Activated CD4-positive, alpha-beta T cell treated with anti-CD3 and anti-CD28 coated beads for 4 hours (primary cell): ENCODE measurements around the gene ANXA5.
"Not testable (repeated sequence)": the region's sequence is repeated elsewhere in the genome, so short reads cannot be mapped to it uniquely, and the experiment has no call there.

ENCODE experiments used
- DNase-seq, 2 donors: peaks; one replicate each; pipeline ENCODE4 v3.0.0-alpha.2; 2020

Gene ANXA5

DNA sequence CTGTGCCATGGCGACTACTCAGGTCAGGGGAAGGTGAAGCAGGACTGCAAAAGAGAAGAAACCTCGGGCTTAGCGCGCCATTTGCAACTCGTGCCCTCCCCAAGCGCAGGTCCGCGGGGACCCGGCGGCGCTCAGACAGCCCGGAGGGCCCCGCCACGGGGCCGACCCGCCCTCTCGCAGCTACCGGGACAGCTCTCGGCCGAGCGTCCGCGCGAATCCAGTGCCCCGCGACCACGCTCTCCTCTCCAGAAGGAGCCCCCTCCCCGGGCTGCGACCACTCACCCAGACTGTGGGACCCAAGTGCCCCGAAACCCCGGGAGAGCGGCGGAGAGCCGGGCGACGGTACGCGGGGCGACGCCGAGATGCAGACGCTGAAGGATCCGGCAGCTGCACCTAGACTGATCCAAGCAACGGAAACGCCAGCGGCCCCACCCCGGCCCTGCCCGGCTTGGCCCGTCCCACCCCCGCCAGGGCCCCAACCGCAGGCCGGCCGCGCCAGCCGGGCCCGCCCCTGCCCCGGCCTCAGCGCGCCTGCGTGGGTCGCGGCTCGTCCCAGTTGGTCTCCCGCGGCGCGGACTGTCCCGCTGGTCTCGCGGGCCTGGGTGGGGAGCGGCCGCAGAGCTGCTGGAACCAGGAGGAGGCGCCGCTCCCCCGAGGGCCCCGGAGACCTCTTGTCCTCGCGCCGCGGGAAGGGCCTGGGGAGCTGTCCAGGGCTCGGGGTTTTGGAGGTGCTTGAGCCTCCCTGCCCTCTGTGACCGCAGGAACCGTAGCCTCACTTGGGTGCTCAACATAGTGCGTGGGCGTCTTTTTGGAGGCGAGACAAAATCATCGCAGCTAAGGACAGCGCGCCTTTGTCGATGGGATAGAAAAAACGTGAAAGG, at the start of gene ANXA5:
TSS of gene ANXA5 (minus strand) at position 400 of the 881 bp plus-strand sequence. CDS start at position 9, 391 bp downstream.
- peak; percentile 31 to 58 for DNase-seq

DNA sequence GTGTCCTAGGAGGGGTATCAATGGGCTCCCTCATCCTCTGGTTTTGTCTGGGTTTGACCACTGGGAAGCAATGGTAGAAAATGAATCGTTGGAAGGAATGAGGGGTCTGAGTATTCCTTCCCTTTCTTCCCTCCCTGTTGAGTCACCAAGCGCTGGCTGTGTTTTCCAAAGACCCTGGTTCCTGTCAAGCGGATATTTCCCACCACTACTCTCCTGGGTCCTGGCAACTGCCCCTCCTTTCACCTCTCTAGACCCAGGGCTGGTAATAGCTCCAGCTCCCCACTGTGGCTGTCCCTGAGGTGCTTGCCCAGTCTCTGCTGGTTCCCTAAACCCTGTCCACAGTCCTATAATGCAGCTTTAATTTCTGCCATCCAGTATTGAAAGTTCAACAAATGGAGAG, 46.0 kb upstream of the ANXA5 start:
- no peak for DNase-seq

DNA sequence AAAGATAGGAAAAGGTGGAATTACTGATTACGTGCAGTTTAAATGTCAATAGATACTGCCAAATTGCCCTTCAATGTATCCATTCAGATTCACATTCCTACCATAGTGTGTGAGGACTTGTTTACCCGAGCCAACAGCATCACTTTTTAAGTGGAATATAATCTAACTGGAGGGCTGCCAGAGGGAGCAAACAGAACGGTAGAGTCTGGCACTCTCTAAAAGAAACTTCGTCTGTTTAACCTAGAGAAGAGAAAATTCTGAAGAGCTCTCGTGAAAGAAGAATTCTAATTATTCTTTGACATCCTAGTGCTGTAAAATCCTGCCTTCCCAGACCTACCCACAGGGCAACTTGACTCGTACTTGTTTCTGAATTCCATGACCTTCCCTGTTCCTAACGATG, 45.0 kb upstream of the ANXA5 start:
- DNase-seq, result no peak

DNA sequence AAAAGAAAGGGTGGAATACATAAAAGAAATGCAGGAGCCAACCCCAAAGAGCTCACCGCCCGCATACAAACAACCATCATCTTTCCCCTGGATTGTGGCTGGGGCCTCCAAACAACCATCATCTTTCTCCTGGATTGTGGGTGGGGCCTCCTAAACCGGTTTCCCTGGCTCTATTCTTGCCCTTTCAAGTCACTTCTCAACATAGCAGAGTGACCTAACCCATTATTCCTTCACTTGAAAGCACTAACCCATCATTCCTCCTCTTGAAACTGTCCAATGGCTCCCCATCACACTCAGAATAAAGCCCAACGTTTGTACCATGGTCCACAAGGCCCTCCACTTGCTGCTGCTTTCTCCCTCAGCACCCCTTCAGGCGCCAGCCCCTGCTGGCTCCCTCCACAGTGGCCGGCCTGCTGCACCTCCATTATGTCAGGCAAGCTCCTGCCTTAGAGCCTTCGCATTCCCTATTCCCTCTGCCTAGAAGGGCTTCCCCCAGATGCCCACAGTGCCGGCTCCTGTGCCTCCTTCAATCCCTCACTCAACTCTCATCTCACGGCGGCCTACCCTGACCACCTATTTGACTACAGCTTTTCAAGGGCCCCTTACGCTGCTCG, 44.1 kb upstream of the ANXA5 start:
- no peak for DNase-seq

DNA sequence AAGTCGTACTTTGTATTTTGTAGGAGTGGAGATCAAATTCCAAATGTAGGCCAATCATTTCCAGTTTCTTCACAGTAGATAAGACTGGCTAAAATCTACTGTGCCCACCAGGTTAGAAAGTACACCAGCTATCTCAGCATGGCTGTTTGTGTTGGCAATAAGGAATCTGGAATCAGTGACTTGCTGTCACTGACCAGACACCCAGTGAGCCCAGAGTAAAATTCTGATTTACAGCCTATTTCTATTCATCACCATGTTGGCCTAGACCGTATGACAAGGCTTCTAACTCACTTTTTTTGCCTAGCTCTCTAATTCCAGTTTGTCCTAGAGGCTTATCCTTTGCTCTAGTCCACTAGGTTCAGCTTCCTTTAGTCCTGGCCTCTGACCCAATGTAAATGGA, 42.8 kb upstream of the ANXA5 start:
- DNase-seq, result no peak

DNA sequence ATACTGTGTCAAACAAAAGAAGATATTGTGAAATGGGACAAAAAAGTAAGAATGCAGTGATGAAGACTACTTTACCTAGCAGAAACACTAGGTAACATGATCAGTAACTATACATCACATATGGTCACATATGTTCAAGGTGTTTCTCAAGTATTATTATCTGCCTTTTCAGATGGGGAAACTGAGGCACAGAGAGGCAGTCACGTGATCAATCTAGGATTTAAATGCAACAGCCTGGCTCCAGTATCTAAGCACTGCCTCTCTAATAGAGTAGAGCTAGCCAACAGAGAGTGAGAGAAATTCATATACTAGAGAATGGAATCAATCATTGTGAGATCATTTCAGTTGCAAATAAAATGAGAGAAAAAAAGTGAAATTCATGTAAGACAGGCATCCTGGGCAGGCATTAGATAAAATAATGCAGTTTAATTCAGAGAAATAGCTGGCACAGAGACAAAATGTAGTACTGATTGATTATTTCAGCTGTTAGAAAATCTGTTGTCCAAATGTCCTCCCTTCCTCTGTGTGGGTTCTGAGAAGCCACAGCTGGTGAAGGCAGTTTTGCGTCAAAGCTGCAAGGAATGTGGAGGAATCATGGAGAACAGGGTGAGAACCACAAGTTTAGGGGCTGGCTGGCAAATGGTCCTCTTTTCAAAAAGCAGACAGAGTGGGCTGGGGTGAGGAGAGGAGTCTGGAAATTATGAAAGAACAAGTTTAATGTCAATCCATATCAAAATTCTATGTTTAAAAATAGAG, 42.2 kb upstream of the ANXA5 start:
- no peak for DNase-seq

DNA sequence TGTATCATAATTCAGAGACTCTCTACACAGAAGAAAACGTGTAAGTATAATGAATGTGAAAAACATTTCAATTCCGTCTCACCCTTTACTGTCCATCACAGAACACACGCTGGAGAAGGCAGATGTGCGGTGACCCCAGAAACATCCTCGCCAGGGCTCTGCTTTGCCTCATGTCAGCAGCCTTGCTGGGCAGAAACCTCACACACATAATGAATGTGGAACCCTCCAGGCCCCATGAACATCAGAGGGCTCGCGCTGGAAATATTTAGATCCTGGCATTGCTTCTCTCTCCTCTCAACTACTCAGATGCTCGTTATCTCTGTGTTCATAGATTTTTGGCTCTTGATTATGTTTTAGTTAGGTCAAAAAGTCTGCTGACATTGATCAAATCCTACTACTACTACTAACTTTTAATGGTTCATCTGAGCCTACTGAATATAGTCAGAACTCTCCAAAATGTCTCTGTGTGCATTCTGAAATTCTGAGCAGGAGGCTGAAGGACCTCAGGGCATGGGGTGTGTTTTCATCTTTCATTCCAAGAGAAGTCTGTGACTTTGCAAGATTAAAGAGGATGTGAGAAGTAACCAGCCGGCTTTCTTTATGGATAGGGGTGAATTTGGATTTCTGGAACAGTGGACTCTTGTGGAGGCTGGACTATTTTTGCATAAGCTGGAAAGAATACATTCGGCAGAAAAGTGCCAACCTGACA, 41.2 kb upstream of the ANXA5 start:
- DNase-seq, result no peak

DNA sequence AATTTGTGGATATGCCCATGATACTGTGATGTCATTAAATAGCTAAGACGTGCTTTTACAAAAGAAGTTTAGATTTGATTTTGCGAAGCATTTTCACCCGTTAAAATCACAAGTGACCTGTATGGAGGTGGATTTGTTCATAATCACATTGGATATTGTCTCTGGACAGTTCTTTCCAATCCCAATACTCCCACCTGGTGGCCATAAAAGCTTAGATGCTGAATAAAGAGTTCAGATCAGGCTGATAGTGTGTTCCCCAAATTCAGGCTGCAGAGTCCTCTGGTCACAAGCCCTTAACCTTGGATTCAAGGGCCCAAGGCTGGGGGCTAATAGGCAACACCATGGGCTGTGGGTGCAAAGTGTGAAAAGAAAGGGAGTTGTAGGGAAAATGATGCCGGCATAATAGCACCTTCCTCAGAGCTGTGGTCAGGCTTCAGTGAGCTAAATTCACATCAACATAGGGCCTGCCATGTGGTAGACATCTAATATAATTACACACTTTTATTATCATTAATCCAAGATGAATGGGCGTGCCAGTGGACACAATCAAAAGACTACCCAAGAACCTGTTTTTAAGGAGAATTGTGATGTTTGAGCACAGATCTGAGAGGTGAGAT, 40.1 kb upstream of the ANXA5 start:
- peak; percentile 11 to 24 for DNase-seq

DNA sequence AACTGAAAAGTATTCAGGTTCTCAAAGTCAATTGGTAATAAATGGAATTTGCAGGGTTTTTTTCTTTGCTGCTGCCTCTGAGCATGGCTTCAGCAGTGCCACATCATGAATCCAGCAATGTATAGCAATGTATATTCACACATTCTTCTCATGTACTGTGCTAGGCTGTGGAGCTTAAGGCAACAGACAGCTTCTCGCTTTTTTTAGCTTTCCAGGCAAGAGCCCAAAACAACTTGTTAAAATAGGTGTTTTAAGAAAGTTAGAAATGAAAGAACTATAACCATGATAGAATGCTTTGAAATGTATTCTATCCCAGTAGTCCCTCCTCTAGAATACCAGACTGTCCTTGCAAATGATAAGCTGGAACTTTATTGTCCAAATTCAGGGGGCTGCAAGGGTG, 37.8 kb upstream of the ANXA5 start:
- no peak for DNase-seq

DNA sequence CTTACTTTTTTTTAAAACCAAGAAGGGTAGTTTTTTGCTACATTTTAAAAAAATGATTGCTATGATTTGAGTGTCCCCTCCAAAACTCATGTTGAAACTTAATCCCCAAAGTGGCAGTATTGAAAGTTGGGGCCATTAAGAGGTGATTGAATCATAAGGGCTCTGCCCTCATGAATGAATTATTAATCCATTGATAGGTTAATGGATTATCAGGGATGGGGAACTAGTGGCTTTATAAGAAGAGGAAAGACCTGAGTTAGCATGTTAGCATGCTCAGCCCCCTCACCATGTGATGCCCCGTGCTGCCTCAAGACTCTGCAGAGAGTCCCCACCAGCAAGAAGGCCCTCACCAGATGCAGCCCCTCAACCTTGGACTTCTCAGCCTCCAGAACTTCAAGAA, 37.2 kb upstream of the ANXA5 start:
- DNase-seq, result no peak

DNA sequence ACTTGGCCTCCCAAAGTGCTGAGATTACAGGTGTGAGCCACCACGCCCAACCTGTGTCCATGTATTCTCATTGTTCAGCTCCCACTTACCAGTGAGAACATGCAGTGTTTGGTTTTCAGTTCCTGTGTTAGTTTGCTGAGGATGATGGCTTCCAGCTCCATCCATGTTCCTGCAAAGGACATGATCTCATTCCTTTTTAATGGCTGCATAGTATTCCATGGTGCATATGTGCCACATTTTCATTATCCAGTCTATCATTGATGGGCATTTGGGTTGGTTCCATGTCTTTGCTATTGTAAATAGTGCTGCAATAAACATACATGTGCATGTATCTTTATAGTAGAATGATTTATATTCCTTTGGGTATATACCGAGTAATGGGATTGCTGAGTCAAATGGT, 33.0 kb upstream of the ANXA5 start:
- not testable (repeated sequence) for DNase-seq

DNA sequence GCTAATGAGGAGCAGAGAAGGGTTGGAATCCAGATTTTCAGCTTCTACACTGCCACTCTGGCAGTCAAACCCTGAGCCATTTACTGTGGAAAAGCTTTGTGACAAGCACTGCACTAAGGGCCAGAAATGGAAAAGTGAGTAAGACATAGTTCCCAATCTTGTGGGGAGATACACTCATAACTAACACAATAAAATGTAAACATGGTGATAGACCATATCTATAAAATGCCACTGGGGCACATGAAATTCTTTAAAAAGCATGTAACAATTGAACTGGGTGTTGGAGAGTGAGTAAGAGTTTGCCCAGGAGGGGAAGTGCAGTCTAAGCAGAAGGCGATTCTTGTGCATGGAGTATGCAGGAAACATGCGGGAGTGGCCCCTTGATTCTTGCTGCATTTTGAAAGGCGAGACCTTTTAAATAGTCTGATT, 32.0 kb upstream of the ANXA5 start:
- DNase-seq, result no peak

DNA sequence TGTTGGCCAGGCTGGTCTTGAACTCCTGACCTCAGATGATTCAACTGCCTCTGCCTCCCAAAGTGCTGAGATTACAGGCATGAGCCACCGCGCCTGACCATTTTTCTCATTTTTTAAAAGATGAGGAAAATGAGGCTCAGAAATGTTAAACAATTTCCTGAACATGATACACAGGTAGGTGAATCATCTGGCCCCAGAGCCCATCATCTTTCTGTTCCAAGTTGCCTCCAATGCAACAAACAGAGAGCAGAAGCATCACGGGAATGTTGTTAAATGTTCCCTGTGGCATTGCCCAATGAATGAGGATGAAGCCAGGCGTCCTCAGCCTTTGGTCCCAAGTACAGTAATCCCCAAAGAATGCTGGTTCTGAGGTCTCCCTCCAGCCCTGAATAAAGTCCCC, 31.3 kb upstream of the ANXA5 start:
- no peak for DNase-seq

DNA sequence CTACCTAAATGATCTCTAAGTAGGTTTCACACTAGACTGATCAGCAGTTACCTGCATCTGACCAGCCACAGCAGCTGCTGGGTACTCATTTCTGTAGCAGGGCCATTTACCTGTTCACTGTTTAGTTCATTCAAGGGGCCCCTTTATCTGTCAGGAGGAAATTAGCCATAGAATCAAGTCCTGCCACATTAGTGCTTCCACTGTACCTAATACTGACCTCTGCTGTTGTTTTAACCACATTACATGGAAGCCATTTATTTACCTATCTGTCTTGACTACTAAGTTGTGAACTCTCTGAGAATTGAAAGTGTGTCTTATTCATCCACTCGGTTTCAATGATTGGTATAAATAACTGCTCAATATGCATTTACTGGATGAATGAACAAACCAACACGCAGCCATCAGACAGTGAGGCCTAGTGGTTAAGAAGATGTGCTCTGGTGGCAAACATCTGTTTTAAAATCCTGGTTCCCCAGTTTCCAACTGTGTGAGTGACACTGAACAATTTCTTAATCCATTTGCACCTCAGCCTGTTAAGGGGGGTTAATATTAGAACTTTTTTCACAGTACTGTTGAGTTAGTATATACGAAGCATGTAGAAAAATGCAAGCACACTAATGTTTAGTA, 30.0 kb upstream of the ANXA5 start:
- no peak for DNase-seq

DNA sequence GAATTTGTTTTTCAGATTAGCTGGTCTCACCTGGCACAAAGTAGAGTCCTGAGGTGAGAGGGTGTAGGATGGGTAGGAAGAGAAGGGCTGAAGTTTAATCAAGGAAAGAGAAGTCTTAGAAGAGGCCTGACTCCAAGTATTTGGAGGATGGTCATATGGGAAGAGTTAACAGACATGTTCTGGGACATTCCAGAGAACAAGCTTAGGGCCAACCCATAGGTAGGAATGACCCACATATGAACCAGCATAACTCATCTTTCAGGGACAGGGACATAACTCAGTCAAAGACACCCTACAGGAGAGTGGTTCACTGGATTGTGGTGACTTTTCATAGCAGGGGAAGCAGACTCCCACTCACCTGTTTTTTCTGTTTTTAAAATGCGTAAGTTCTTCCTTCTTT, 27.9 kb upstream of the ANXA5 start:
- no peak for DNase-seq

DNA sequence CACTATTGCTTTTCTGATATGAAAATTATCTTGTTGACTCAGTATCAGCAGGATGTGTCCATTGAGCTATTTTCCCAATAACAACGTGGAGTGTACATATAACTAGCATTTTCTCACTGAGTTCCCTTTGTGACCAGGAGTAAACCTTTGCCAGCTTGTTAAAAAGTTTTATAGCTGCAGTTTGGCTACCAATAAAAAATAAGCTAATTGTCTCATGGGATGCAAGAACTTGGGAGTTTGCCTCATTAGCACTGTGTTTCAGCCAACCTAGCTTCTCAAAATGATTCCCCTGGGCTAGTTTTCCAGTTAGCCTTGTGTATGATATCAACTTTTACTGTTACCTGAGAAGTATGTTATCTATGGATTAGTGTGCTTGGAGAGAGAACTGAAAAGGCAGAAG, 24.9 kb upstream of the ANXA5 start:
- DNase-seq, result no peak

DNA sequence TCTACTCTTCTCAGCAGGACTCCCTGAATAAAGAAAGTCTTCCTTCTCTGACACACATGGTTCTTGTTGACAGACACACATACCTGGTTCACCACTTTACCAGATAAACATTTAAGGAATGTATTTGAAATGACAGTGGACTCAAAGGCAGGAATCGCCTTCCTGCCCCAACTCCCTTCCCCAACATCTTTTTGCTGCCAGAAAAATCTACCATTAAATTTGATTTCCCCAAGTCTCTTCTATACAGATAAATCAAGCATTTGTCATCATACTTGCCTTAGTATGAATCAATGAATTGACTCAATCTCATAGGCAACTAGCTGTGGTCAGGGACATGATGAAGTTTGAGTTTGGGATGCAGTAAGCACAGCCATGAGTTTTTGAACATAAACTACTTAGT, 23.3 kb upstream of the ANXA5 start:
- no peak for DNase-seq

DNA sequence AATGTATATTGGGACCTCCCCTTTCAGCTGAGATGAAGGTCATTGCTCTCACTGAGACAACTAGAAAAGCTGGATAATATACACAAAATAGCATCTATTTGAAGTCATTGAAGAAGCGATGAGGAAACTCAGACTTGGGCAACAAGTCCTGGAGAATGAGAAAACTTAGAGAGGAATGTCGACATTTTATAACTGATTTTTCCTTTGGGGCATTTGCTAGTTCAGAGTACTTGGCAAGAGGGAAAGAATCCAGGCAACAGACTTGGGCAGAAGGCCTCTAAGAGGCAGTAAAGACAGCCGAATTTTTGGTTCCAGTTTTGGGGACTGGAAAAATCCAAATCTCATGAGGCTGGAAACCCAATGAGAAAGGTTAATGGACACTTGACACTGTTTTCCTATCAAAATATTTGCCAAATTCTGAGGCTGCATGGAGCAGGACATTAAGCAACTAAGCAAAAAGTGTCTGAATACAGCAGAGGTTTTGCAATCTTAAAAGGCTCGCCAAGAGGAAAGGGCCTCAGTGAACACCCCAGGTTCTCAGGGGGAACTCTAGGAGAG, 21.0 kb upstream of the ANXA5 start:
- DNase-seq, result no peak

DNA sequence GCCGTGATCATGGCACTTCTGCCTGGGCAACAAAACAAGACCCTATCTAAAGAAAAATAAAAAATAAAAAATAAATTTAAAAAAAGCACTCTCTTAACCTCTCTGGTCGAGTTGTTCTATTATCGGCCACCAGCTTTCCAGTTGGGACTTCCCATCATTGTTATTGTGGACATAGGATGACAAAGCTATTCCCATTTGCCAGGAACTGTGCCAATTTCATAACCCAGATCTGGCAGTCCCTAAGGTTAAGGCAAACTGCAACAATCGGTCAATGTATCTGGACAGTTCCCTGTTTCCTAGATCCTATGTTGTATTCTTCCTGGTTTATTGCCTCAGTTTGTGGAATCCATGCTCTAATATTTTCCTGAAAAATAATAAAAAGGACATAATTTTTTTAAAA, 17.8 kb upstream of the ANXA5 start:
- DNase-seq, result no peak

DNA sequence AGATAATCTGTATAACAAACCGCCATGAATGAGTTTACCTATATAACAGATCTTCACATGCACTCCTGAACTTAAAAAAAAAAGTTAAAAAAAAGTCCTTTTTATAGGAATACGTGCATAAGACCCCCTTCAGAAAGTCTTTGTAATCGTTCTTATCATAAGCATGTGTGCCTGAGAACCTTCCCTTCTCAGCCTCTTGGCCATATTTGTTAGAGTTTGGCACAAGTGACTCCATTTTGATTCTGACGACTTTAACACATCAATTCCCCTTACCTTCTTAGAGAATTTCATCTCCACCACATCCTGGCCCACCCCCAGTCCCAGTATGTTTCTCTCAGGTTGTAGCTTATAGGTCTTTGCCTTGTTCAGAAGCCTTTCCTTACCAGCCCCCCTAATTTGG, 16.0 kb upstream of the ANXA5 start:
- DNase-seq, result no peak

DNA sequence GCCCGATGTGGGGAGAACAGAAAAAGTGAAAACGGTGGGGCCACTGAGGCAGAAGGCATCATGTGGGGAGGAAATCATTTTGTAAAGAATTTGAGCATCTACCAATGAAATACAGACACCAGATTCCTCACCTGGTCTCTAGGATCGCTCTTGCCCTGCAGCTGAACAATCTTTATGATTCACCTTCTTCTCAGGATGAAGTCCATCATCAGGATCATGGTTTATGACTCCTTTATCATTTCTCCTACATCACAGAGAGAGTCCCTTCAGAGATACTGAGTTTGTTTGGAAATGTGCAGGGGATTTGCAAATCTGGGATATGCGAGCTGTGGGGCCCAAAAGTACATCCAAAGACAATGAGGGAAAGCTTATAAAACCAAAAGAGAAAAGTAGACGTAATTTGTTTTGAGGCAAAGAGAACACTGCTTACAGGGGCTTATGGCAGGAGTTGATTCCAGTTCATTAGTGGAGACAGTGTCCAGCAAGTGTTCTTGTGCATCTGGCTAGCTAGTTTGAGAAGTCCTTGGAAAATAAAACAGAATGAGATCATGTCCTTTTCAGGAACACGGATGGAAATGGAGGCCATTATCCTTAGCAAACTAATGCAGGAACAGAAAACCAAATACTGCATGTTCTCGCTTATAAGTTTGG, 15.3 kb upstream of the ANXA5 start:
- no peak for DNase-seq
